Measurements from ENCODE around the gene MIS18A.

Gene MIS18A

DNA sequence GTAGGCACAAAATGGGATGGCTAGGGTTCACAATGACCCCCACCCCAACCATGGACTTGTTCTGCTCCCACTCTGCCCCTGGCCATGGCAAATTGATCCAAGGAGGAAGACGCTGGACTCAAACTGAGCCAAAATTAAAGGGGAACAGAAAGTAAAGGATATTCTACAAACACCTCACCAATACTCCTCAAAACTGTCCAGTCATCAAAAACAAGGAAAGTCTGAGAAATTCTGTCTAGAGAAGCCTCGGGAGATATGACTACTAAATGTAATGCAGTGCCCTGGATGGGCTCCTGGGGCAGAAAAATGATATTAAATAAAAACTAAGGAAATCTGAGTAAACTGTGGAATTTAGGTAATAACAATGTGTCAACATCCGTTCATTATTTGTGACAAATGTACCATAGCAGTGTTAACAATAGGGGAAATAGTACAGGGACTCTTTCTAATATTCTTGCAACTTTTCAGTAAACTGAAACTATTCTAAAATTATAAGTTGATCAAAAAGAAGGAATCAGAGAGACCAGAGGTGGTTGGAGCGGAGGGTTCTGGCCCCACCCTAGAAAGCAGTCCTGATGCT lies 45.0 kb downstream of the MIS18A start:
- H3K4me3 ChIP-seq = no peak overlapping the region
- TF ChIP-seq, protein P1, sequence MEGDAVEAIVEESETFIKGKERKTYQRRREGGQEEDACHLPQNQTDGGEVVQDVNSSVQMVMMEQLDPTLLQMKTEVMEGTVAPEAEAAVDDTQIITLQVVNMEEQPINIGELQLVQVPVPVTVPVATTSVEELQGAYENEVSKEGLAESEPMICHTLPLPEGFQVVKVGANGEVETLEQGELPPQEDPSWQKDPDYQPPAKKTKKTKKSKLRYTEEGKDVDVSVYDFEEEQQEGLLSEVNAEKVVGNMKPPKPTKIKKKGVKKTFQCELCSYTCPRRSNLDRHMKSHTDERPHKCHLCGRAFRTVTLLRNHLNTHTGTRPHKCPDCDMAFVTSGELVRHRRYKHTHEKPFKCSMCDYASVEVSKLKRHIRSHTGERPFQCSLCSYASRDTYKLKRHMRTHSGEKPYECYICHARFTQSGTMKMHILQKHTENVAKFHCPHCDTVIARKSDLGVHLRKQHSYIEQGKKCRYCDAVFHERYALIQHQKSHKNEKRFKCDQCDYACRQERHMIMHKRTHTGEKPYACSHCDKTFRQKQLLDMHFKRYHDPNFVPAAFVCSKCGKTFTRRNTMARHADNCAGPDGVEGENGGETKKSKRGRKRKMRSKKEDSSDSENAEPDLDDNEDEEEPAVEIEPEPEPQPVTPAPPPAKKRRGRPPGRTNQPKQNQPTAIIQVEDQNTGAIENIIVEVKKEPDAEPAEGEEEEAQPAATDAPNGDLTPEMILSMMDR (IDR thresholded peaks at IDR 0.05) = no peak

DNA sequence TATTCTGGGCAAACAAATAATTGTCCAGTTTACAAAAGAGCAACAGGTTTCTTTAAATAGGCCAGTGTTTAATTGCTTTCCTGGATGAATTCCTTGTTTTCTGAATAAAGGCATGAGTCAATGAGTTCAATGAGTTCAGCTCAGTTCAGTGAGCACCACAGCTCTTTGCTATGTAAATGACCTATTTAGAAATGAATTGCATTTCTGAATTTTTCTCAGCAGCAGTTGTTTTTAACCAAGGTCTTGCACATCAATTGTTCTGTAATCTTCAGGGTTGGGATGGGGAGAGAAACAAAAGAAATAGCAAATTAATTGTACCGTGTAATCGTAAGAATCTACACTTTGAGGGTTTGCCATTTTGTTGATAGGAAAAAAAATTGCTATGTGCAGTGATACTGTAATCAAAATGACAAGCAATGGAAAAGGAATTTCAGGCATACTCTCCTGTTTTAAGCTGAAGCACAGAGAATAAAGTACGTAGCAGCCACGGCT lies 45.7 kb downstream of the MIS18A start:
- TF ChIP-seq, protein P1 (IDR thresholded peaks at IDR 0.05) = no peak

More for the DNA sequence above, 45.0 kb downstream of the MIS18A start:
- H3K27ac ChIP-seq = no peak overlapping the region
- DNase-seq (ENCODE audit: low spot score) = no peak

DNA sequence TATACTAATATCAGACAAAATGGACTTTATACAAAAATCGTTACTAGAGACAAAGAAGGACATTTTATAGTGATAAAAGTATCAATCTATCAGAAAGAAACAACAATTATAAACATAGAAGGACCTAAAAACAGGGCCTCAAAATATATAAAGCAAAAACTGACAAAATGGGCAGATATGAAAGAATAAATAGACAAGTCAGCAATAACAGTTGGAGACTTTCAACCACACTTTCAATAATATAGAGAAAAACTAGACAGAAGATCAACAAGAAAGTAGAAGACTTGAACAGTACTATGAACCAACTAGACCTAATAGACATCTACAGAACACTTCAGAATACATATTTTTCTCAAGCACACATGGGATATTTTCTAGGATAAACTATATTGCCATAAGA lies 52.4 kb downstream of the MIS18A start:
- Histone ChIP-seq H3K27ac (no peak overlapping the region), H3K4me3 (no peak overlapping the region)
- TF ChIP-seq, protein P1 (IDR thresholded peaks at IDR 0.05) = no peak
- DNase-seq (ENCODE audit: low spot score) = no peak

More for the DNA sequence above, 45.7 kb downstream of the MIS18A start:
- no peak for DNase-seq (ENCODE audit: low spot score)
- no peak overlapping the region for H3K4me3 ChIP-seq
- no peak overlapping the region for H3K27ac ChIP-seq

All from coronary artery (tissue), 2 donors.